GM06990 (cell line): ENCODE measurements around the gene FYB1.

Source experiments
- DNase-seq: peaks from one replicate; pipeline ENCODE4 v3.0.0-alpha.2; 2011; ENCODE audit not compliant: insufficient read length; ENCODE audit errors: extremely low read depth
- H3K27me3 ChIP-seq: replicated peaks from 2 replicates; pipeline ENCODE4 v1.6.0; 2011; ENCODE audit warnings: low read length; ENCODE audit not compliant: control insufficient read depth, insufficient read depth
- H3K36me3 ChIP-seq: 2 replicates; pipeline ENCODE4 v1.5.1; 2011; ENCODE audit warnings: low read length; ENCODE audit not compliant: control insufficient read depth, insufficient read depth
- H3K4me3 ChIP-seq: replicated peaks from 2 replicates; pipeline ENCODE4 v1.5.1; 2011; ENCODE audit warnings: low read depth, mild to moderate bottlenecking, control low read depth, low read length
- TF ChIP-seq, protein P1 (sequence below): IDR thresholded peaks from 2 replicates; pipeline ENCODE4 v1.5.1; 2011; ENCODE audit warnings: low read length, control low read depth, mild to moderate bottlenecking, inconsistent platforms; ENCODE audit not compliant: insufficient read depth, poor library complexity, severe bottlenecking

Gene FYB1

DNA sequence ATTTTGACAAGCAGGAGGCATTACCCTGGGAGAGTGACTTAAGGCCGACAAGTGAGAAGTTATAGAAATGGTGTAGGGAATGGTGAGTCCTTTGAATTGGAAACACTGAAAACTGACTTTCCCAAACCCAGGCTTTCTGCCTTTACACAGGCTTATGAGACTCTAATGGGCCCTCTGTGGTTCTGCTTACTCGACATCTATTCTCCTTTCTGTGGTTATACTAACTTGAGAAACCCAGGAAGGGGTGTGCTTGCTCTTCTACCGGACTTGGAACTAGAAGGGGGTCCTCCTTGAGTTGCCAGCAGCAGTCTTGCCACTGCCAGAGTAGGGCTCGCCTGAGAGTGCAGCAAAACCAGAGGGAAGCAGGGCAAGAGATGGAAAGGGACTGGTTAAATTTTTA lies 63.3 kb downstream of the FYB1 start:
- H3K4me3 ChIP-seq = no peak overlapping the region
- H3K36me3 ChIP-seq = no peaks in the 10 kb centered on the region
- no peaks in the 10 kb centered on the region for H3K27me3 ChIP-seq
- no peak for DNase-seq
- TF ChIP-seq, protein P1, sequence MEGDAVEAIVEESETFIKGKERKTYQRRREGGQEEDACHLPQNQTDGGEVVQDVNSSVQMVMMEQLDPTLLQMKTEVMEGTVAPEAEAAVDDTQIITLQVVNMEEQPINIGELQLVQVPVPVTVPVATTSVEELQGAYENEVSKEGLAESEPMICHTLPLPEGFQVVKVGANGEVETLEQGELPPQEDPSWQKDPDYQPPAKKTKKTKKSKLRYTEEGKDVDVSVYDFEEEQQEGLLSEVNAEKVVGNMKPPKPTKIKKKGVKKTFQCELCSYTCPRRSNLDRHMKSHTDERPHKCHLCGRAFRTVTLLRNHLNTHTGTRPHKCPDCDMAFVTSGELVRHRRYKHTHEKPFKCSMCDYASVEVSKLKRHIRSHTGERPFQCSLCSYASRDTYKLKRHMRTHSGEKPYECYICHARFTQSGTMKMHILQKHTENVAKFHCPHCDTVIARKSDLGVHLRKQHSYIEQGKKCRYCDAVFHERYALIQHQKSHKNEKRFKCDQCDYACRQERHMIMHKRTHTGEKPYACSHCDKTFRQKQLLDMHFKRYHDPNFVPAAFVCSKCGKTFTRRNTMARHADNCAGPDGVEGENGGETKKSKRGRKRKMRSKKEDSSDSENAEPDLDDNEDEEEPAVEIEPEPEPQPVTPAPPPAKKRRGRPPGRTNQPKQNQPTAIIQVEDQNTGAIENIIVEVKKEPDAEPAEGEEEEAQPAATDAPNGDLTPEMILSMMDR = no peak

DNA sequence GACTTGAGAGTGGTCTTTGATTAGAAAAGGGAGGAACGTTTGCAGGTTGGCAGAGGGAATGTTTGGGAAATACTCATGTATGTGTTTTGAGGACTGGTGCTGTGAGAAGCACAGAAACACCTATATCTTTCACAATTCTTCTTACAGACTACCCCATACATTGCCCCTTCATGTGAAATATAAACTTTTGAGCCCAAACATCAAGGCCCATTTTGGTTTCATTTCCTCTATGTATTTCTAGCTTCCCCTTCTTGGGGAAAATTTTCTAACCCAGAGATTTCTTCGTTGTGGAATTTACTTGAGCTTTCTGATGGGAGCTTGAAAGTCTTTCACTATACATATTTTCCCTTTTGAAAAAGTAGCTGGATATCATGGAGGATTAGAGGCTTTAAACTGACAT lies 67.6 kb downstream of the FYB1 start:
- Histone ChIP-seq H3K27me3 (no peaks in the 10 kb centered on the region), H3K36me3 (no peaks in the 10 kb centered on the region), H3K4me3 (no peak overlapping the region)
- TF ChIP-seq, protein P1 = no peak
- no peak for DNase-seq

DNA sequence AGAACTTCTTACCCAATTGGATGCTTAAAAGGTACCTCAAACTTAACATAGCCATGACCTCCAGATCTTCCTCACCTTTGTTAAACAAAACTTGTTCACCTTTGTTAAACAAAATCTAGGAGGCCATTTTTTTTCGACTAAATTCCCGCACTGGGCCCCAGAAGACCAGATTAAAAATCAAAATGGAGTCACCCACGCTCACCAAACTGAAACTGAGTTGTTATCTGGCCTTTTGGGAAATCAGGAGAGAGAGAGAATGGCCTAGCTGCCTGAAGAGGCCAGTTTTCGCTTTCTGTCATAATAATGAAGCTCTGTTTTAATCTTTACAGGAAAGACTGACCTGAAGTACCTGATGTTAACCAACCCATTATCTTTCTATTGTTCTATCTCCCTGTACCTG lies 69.4 kb downstream of the FYB1 start:
- TF ChIP-seq, protein P1 = no peak
- no peak overlapping the region for H3K4me3 ChIP-seq
- H3K27me3 ChIP-seq = no peaks in the 10 kb centered on the region
- no peaks in the 10 kb centered on the region for H3K36me3 ChIP-seq
- no peak for DNase-seq

DNA sequence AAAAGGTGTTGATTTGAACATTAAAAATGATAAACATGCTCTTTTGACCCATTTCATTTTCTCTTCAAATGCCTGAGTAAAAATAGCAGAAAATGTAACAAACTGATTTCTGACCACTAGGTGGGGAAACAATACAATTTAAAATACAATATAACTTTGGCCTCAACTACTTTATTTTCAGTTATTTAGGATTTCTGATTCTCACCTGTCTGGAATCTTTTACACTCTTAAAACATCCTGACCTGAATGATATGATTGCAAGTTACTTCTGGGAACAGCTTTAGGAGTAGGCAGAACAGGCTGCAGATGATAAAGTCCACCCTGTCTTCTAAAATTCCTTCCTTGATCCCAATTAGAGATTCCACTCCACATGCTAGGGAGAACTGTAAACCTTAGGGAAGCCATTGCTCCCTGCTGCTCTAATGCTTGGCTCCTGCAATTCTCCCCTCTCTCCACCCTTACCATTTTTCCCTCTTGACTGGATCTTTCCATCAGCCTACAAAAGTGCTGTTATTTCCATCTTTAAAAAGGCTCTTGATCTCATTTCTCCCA lies 70.3 kb downstream of the FYB1 start:
- H3K27me3 ChIP-seq = no peaks in the 10 kb centered on the region
- TF ChIP-seq, protein P1 = peak; percentile 29
- no peak overlapping the region for H3K4me3 ChIP-seq
- no peak for DNase-seq
- no peaks in the 10 kb centered on the region for H3K36me3 ChIP-seq

DNA sequence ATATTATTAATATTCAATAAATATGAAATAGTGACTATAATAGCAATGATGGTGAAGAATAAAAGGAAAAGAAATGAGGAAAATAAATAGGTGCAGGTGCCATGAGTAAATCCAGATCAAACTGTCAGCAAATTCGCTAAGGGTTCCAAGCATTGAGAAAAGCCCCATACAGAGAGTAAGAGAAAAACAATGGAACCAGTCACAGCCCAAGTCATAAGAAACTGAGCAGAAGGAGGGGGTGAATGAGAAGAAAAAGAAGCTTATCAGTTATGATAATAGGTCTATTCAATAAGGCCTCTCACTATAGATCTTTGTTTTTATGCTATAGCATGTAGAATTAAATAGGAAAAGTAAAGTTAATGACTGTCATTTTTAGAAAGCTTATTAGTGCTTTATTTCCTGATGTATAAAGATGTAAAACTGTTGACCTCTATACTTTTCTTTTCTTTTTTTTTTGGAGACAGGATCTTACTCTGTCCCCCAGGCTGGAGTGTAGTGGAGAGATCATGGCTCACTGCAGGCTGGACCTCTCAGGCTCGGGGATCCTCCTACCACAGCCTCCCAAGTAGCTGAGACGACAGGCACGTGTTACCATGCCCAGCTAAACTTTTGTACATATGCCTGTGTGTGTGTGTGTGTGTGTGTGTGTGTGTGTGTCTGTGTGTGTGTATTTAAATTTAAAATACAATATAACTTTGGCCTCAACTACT lies 72.4 kb downstream of the FYB1 start:
- TF ChIP-seq, protein P1 = no peak
- DNase-seq = no peak
- Histone ChIP-seq H3K36me3 (no peaks in the 10 kb centered on the region), H3K27me3 (no peaks in the 10 kb centered on the region), H3K4me3 (no peak overlapping the region)
